GM19023 (cell line): ENCODE measurements around the gene RANBP9.

Experiments
- ATAC-seq: cut with Tn5 transposase; IDR thresholded peaks from one replicate; pipeline ENCODE4 v1.9.1; 2021; ENCODE audit warnings: mild to moderate bottlenecking, moderate library complexity; ENCODE audit not compliant: unreplicated experiment

RANBP9 gene

GRCh38 chr6:13711733-13712598 lies at the start of gene RANBP9:
RANBP9 (minus strand) TSS chr6:13711835; CDS start chr6:13711505, 330 bp downstream.
- peak; percentile 79 for ATAC-seq

GRCh38 chr6:13760307-13761304 lies 49.0 kb upstream of the RANBP9 start:
- ATAC-seq = no peak

- ATAC-seq = no peak
Measured at GRCh38 chr6:13759025-13759424, 47.4 kb upstream of the RANBP9 start.

GRCh38 chr6:13754644-13755043 lies 43.0 kb upstream of the RANBP9 start:
- ATAC-seq = no peak

- ATAC-seq = no peak
Measured at GRCh38 chr6:13743736-13744127, 32.1 kb upstream of the RANBP9 start.

- no peak for ATAC-seq
Measured at GRCh38 chr6:13742961-13743735, 31.5 kb upstream of the RANBP9 start.

GRCh38 chr6:13741365-13741764 lies 29.7 kb upstream of the RANBP9 start:
- ATAC-seq = no peak

GRCh38 chr6:13735031-13735430 lies 23.4 kb upstream of the RANBP9 start:
- ATAC-seq = no peak

GRCh38 chr6:13733178-13733887 lies 21.7 kb upstream of the RANBP9 start:
- no peak for ATAC-seq

GRCh38 chr6:13730704-13731103 lies 19.1 kb upstream of the RANBP9 start:
- ATAC-seq = no peak

- no peak for ATAC-seq
Measured at GRCh38 chr6:13729891-13730290, 18.3 kb upstream of the RANBP9 start.

GRCh38 chr6:13725570-13725969 lies 13.9 kb upstream of the RANBP9 start:
- ATAC-seq = no peak

- ATAC-seq = no peak
Measured at GRCh38 chr6:13725052-13725451, 13.4 kb upstream of the RANBP9 start.

- ATAC-seq = no peak
Measured at GRCh38 chr6:13724182-13724581, 12.5 kb upstream of the RANBP9 start.

GRCh38 chr6:13722880-13723279 lies 11.2 kb upstream of the RANBP9 start:
- no peak for ATAC-seq

GRCh38 chr6:13718123-13718458 lies 6.5 kb upstream of the RANBP9 start:
- no peak for ATAC-seq

- ATAC-seq = no peak
Measured at GRCh38 chr6:13716955-13717295, 5.3 kb upstream of the RANBP9 start.

- no peak for ATAC-seq
Measured at GRCh38 chr6:13716225-13716954, 4.8 kb upstream of the RANBP9 start.

- ATAC-seq = no peak
Measured at GRCh38 chr6:13715444-13715883, 3.8 kb upstream of the RANBP9 start.

GRCh38 chr6:13712599-13712898 lies 914 bp upstream of the RANBP9 start:
- ATAC-seq = no peak
